Ishikawa (cell line): ENCODE data around the gene TMEM168.

Experiments
- CEBPB ChIP-seq: IDR thresholded peaks from 2 replicates; pipeline ENCODE4 v1.6.1; 2012
- EGR1 ChIP-seq: IDR thresholded peaks from 2 replicates; pipeline ENCODE4 v1.6.1; 2012
- EP300 ChIP-seq: IDR thresholded peaks from 2 replicates; pipeline ENCODE4 v1.6.1; 2012; ENCODE audit warnings: borderline replicate concordance
- NFIC ChIP-seq: IDR thresholded peaks from 2 replicates; pipeline ENCODE4 v1.6.1; 2012
- RAD21 ChIP-seq: IDR thresholded peaks from 2 replicates; pipeline ENCODE4 v1.6.1; 2012; ENCODE audit warnings: low read depth
- TAF1 ChIP-seq: IDR thresholded peaks from 2 replicates; pipeline ENCODE4 v1.6.1; 2012; ENCODE audit warnings: low read depth, mild to moderate bottlenecking
- TCF12 ChIP-seq: IDR thresholded peaks from 2 replicates; pipeline ENCODE4 v1.6.1; 2012; ENCODE audit warnings: low read depth
- TEAD4 ChIP-seq: IDR thresholded peaks from 2 replicates; pipeline ENCODE4 v1.6.1; 2012
- YY1 ChIP-seq: IDR thresholded peaks from 2 replicates; pipeline ENCODE4 v1.6.1; 2012; ENCODE audit warnings: low read depth
- ZBTB7A ChIP-seq: IDR thresholded peaks from 2 replicates; pipeline ENCODE4 v1.6.1; 2012; ENCODE audit warnings: low read depth
- TF ChIP-seq, protein P1 (sequence below): IDR thresholded peaks from 2 replicates; pipeline ENCODE4 v1.6.1; 2012; ENCODE audit warnings: low read depth, mild to moderate bottlenecking
- TF ChIP-seq, protein P2 (sequence below): IDR thresholded peaks from 2 replicates; pipeline ENCODE4 v1.6.1; 2012
- TF ChIP-seq, protein P3 (sequence below): IDR thresholded peaks from 2 replicates; pipeline ENCODE4 v1.6.1; 2012

DNA sequence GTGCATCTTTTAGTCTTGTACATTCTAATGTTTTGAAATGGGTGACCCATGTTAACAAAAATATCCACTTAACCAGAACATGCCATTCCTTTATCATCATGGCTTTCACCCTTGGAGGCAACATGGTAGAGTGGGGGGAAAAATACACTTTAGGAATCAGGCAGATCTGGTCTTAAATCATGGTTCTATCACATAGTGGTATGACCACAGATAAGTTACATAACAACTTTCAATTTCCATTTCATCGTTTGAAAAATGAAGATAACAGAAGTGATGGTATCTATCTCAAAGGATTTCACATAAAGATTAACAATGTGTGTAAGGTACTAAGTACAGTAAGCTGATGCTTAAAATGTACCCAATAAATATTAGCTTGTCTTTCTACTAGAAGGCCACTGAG, 19.0 kb downstream of the TMEM168 start:
- TF ChIP-seq NFIC, result no peak
- no peak for TF ChIP-seq RAD21
- TF ChIP-seq ZBTB7A, result no peak
- TF ChIP-seq EGR1, result no peak
- no peak for TF ChIP-seq TAF1
- TF ChIP-seq, protein P1, sequence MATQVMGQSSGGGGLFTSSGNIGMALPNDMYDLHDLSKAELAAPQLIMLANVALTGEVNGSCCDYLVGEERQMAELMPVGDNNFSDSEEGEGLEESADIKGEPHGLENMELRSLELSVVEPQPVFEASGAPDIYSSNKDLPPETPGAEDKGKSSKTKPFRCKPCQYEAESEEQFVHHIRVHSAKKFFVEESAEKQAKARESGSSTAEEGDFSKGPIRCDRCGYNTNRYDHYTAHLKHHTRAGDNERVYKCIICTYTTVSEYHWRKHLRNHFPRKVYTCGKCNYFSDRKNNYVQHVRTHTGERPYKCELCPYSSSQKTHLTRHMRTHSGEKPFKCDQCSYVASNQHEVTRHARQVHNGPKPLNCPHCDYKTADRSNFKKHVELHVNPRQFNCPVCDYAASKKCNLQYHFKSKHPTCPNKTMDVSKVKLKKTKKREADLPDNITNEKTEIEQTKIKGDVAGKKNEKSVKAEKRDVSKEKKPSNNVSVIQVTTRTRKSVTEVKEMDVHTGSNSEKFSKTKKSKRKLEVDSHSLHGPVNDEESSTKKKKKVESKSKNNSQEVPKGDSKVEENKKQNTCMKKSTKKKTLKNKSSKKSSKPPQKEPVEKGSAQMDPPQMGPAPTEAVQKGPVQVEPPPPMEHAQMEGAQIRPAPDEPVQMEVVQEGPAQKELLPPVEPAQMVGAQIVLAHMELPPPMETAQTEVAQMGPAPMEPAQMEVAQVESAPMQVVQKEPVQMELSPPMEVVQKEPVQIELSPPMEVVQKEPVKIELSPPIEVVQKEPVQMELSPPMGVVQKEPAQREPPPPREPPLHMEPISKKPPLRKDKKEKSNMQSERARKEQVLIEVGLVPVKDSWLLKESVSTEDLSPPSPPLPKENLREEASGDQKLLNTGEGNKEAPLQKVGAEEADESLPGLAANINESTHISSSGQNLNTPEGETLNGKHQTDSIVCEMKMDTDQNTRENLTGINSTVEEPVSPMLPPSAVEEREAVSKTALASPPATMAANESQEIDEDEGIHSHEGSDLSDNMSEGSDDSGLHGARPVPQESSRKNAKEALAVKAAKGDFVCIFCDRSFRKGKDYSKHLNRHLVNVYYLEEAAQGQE, result no peak
- TF ChIP-seq, protein P2, sequence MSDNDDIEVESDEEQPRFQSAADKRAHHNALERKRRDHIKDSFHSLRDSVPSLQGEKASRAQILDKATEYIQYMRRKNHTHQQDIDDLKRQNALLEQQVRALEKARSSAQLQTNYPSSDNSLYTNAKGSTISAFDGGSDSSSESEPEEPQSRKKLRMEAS, result no peak
- TF ChIP-seq, protein P3, sequence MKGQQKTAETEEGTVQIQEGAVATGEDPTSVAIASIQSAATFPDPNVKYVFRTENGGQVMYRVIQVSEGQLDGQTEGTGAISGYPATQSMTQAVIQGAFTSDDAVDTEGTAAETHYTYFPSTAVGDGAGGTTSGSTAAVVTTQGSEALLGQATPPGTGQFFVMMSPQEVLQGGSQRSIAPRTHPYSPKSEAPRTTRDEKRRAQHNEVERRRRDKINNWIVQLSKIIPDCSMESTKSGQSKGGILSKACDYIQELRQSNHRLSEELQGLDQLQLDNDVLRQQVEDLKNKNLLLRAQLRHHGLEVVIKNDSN, result no peak
- no peak for TF ChIP-seq TCF12
- TF ChIP-seq CEBPB, result no peak
- TF ChIP-seq YY1, result no peak
- TF ChIP-seq TEAD4, result no peak
- no peak for TF ChIP-seq EP300
